H1 (cell line): ENCODE measurements around the gene SOX13. TPM values are rescaled to one million over a fixed set of nuclear protein-coding genes. Genes with fewer than 3 reads are reported as not detected.

ENCODE experiments used
- CTCF ChIA-PET: fragments of 300-600 bp; sonication (Branson Sonifier 250); formaldehyde crosslinking; loops from one replicate; lab custom pipeline; 2021; ENCODE audit not compliant: partially characterized antibody; lab: Charles Lee
- POLR2A ChIA-PET: fragments of 300-600 bp; sonication (Branson Sonifier 250); formaldehyde crosslinking; loops from one replicate; lab custom pipeline; 2021; ENCODE audit warnings: inconsistent platforms; ENCODE audit not compliant: partially characterized antibody; lab: Charles Lee
- DNase-seq, 2 experiments: peaks; one replicate each; pipeline versions ENCODE4 v3.0.0 to v3.0.0-alpha.2; 2010 to 2022; ENCODE audit warnings: low spot score in 2 of 2, low read depth in 1 of 2, mixed read lengths in 1 of 2
- FAIRE-seq: peaks from 2 replicates; lab custom pipeline; 2011; peaks lifted over from hg19 to GRCh38; lab: Jason Lieb, UNC
- H2AFZ ChIP-seq: 2 replicates; pipeline ENCODE4 v1.8.1; 2012; ENCODE audit warnings: low read length, inconsistent platforms
- H2AK5ac ChIP-seq: 2 replicates; pipeline ENCODE4 v1.6.1; 2013; ENCODE audit warnings: low read depth, low read length
- H2BK120ac ChIP-seq: replicated peaks from 2 replicates; pipeline ENCODE3; 2013; ENCODE audit warnings: low read depth, low read length, inconsistent platforms
- H2BK12ac ChIP-seq: 2 replicates; pipeline ENCODE4 v1.6.1; 2013; ENCODE audit warnings: low read depth, low read length
- H2BK15ac ChIP-seq: 2 replicates; pipeline ENCODE4 v1.6.1; 2013; ENCODE audit warnings: low read length
- H2BK20ac ChIP-seq: 2 replicates; pipeline ENCODE4 v1.6.1; 2013; ENCODE audit warnings: low read length
- H2BK5ac ChIP-seq: 2 replicates; pipeline ENCODE4 v1.6.1; 2013; ENCODE audit warnings: low read depth, low read length
- H3K14ac ChIP-seq: 2 replicates; pipeline ENCODE4 v1.6.1; 2013; ENCODE audit warnings: inconsistent platforms; ENCODE audit not compliant: insufficient read length
- H3K18ac ChIP-seq: 2 replicates; pipeline ENCODE4 v1.6.1; 2013; ENCODE audit warnings: low read length; ENCODE audit errors: extremely low read depth
- H3K23ac ChIP-seq: 2 replicates; pipeline ENCODE4 v1.6.1; 2013; ENCODE audit warnings: inconsistent platforms; ENCODE audit not compliant: insufficient read length
- H3K23me2 ChIP-seq: 2 replicates; pipeline ENCODE4 v1.6.1; 2013; ENCODE audit warnings: low read depth, low read length
- H3K27ac ChIP-seq: 2 replicates; pipeline ENCODE4 v1.6.1; 2011; ENCODE audit warnings: low read depth, low read length, inconsistent platforms
- H3K27me3 ChIP-seq, 4 experiments: replicated peaks in 1 of 4; 1 replicate in 1 of 4; 2 replicates in 3 of 4; pipeline versions ENCODE4 v1.6.1 to v1.8.1; 2011 to 2013; ENCODE audit warnings: low read length in 3 of 4, mild to moderate bottlenecking in 3 of 4, inconsistent platforms in 2 of 4, mixed read lengths in 2 of 4, moderate library complexity in 1 of 4; ENCODE audit not compliant: control insufficient read depth in 3 of 4, insufficient read depth in 3 of 4; ENCODE audit errors: extremely low read depth in 1 of 4
- H3K36me3 ChIP-seq, 4 experiments: 2 replicates each; pipeline versions ENCODE4 v1.6.1 to v1.8.1; 2011 to 2013; ENCODE audit warnings: mild to moderate bottlenecking in 4 of 4, low read length in 3 of 4, moderate library complexity in 2 of 4, control low read depth in 1 of 4, inconsistent platforms in 1 of 4; ENCODE audit not compliant: insufficient read depth in 4 of 4, control insufficient read depth in 2 of 4
- H3K4ac ChIP-seq: replicated peaks from 2 replicates; pipeline ENCODE3; 2013; ENCODE audit warnings: low read length, low read depth, mixed read lengths, inconsistent platforms; ENCODE audit not compliant: insufficient read length
- H3K4me1 ChIP-seq, 4 experiments: replicated peaks in 1 of 4; 1 replicate in 1 of 4; 2 replicates in 3 of 4; pipeline versions ENCODE4 v1.6.1 to v1.8.1; 2011 to 2013; ENCODE audit warnings: low read length in 3 of 4, inconsistent platforms in 2 of 4, mixed read lengths in 1 of 4; ENCODE audit not compliant: insufficient read depth in 4 of 4, control insufficient read depth in 3 of 4
- H3K4me2 ChIP-seq, 2 experiments: 2 replicates each; pipeline versions ENCODE4 v1.6.1 to v1.8.1; 2011 to 2013; ENCODE audit warnings: low read depth in 2 of 2, low read length in 2 of 2, control low read depth in 1 of 2, inconsistent platforms in 1 of 2, mild to moderate bottlenecking in 1 of 2; ENCODE audit not compliant: insufficient read depth in 1 of 2
- H3K4me3 ChIP-seq, 4 experiments: fragments of 200-600, 300-600 bp in 1 of 4; sonication (generic), shearing (Covaris generic), sonication (Bioruptor Twin) in 1 of 4; 2 replicates each; pipeline versions ENCODE4 v1.5.1 to v1.8.1; 2011 to 2016; ENCODE audit warnings: low read length in 4 of 4, low read depth in 3 of 4, control low read depth in 2 of 4, inconsistent platforms in 2 of 4, mild to moderate bottlenecking in 2 of 4, mixed read lengths in 1 of 4, moderate library complexity in 1 of 4; ENCODE audit not compliant: insufficient read depth in 2 of 4; ENCODE audit errors: extremely low read depth in 1 of 4
- H3K56ac ChIP-seq: replicated peaks from 2 replicates; pipeline ENCODE3; 2013; ENCODE audit warnings: low read depth, mild to moderate bottlenecking, mixed read lengths, low read length, inconsistent platforms; ENCODE audit not compliant: insufficient read length
- H3K79me1 ChIP-seq: 2 replicates; pipeline ENCODE4 v1.6.1; 2013; ENCODE audit warnings: low read depth, low read length, control low read depth
- H3K79me2 ChIP-seq, 2 experiments: 2 replicates each; pipeline versions ENCODE4 v1.6.1 to v1.8.1; 2012 to 2013; ENCODE audit warnings: low read length in 2 of 2, mild to moderate bottlenecking in 2 of 2, inconsistent platforms in 1 of 2; ENCODE audit not compliant: insufficient read depth in 2 of 2, control insufficient read depth in 1 of 2
- H3K9ac ChIP-seq, 4 experiments: replicated peaks in 1 of 4; 1 replicate in 1 of 4; 2 replicates in 3 of 4; pipeline versions ENCODE4 v1.6.1 to v1.8.1; 2011 to 2013; ENCODE audit warnings: low read depth in 3 of 4, low read length in 3 of 4, control low read depth in 2 of 4, mild to moderate bottlenecking in 2 of 4, moderate library complexity in 2 of 4, inconsistent platforms in 1 of 4; ENCODE audit errors: extremely low read depth in 1 of 4
- H3K9me3 ChIP-seq, 2 experiments: 2 replicates each; pipeline versions ENCODE4 v1.6.1 to v1.8.1; 2012 to 2013; ENCODE audit warnings: mild to moderate bottlenecking in 2 of 2, moderate library complexity in 2 of 2, control low read depth in 1 of 2, inconsistent platforms in 1 of 2, low read depth in 1 of 2, low read length in 1 of 2, mixed read lengths in 1 of 2; ENCODE audit not compliant: insufficient read depth in 2 of 2
- H4K20me1 ChIP-seq, 2 experiments: replicated peaks in 1 of 2; 2 replicates each; pipeline versions ENCODE3 to v1.8.1; 2011 to 2013; ENCODE audit warnings: inconsistent platforms in 2 of 2, low read length in 2 of 2, mild to moderate bottlenecking in 1 of 2; ENCODE audit not compliant: insufficient read depth in 2 of 2, control insufficient read depth in 1 of 2
- H4K5ac ChIP-seq: 2 replicates; pipeline ENCODE4 v1.6.1; 2013; ENCODE audit warnings: low read length, low read depth, mixed read lengths, inconsistent platforms; ENCODE audit not compliant: insufficient read length
- H4K8ac ChIP-seq: 2 replicates; pipeline ENCODE4 v1.8.0; 2013; ENCODE audit warnings: mild to moderate bottlenecking, moderate library complexity, low read length, inconsistent platforms; ENCODE audit not compliant: insufficient read depth; ENCODE audit errors: extremely low read depth
- H4K91ac ChIP-seq: replicated peaks from 2 replicates; pipeline ENCODE3; 2013; ENCODE audit warnings: low read length, mixed read lengths, inconsistent platforms; ENCODE audit not compliant: insufficient read length
- BCL11A ChIP-seq, 2 experiments: IDR thresholded peaks; one replicate each; pipeline ENCODE4 v1.6.1; 2011; ENCODE audit warnings: low read depth in 2 of 2, low read length in 2 of 2, mild to moderate bottlenecking in 2 of 2
- CEBPB ChIP-seq: IDR thresholded peaks from 2 replicates; pipeline ENCODE4 v1.6.1; 2012; ENCODE audit warnings: low read depth, low read length
- CHD1 ChIP-seq: IDR thresholded peaks from 2 replicates; pipeline ENCODE4 v1.6.1; 2012; ENCODE audit warnings: low read depth, low read length, improper control_type of control experiment
- CREB1 ChIP-seq: IDR thresholded peaks from 2 replicates; pipeline ENCODE4 v1.6.1; 2012; ENCODE audit warnings: inconsistent platforms
- EZH2 ChIP-seq: fragments of 200-600 bp; sonication (generic); IDR thresholded peaks from 2 replicates; pipeline ENCODE4 v1.7.1; 2012; ENCODE audit warnings: low read depth, mild to moderate bottlenecking, moderate library complexity, low read length, inconsistent platforms; ENCODE audit not compliant: severe bottlenecking
- GABPA ChIP-seq: IDR thresholded peaks from 2 replicates; pipeline ENCODE4 v1.6.1; 2011; ENCODE audit warnings: mild to moderate bottlenecking, low read length, moderate library complexity, borderline replicate concordance; ENCODE audit not compliant: insufficient read depth
- NANOG ChIP-seq: IDR thresholded peaks from 2 replicates; pipeline ENCODE4 v1.6.1; 2011; ENCODE audit warnings: low read length, low read depth, mild to moderate bottlenecking, inconsistent platforms; ENCODE audit not compliant: insufficient read depth, poor library complexity, severe bottlenecking
- POU5F1 ChIP-seq: IDR thresholded peaks from 2 replicates; pipeline ENCODE4 v1.6.1; 2011; ENCODE audit warnings: low read depth, mild to moderate bottlenecking, low read length, moderate library complexity
- RAD21 ChIP-seq, 2 experiments: IDR thresholded peaks in 1 of 2; conservative IDR thresholded peaks in 1 of 2; 2 replicates each; pipeline ENCODE4 v1.6.1; 2011; ENCODE audit warnings: low read depth in 2 of 2, low read length in 2 of 2, improper control_type of control experiment in 1 of 2, inconsistent platforms in 1 of 2, mild to moderate bottlenecking in 1 of 2, moderate library complexity in 1 of 2
- RNF2 ChIP-seq: fragments of 200-900, 300-1000 bp; sonication (generic); IDR thresholded peaks from 2 replicates; pipeline ENCODE4 v1.7.1; 2016; ENCODE audit warnings: borderline replicate concordance, low read depth, mild to moderate bottlenecking, antibody characterized with exemption, low read length; ENCODE audit not compliant: poor library complexity, severe bottlenecking; ENCODE audit errors: missing control alignments
- SP4 ChIP-seq: IDR thresholded peaks from 2 replicates; pipeline ENCODE4 v1.6.1; 2012; ENCODE audit warnings: low read length, inconsistent platforms
- USF2 ChIP-seq: IDR thresholded peaks from 2 replicates; pipeline ENCODE4 v1.6.1; 2011; ENCODE audit warnings: low read length, improper control_type of control experiment
- WGBS, 2 experiments: shearing (Covaris generic) in 1 of 2; methylation state at CpG; one replicate each; pipeline versions ENCODE4 v1.1.6 to v1.1.7; 2013 to 2015; ENCODE audit warnings: low lambda C conversion rate in 2 of 2, mixed read lengths in 2 of 2, inconsistent platforms in 1 of 2, low coverage in 1 of 2, missing lambda C conversion rate in 1 of 2; ENCODE audit not compliant: insufficient replicate concordance in 2 of 2, insufficient coverage in 1 of 2, insufficient read length in 1 of 2; ENCODE audit errors: extremely low coverage in 1 of 2, missing lambda C conversion rate in 1 of 2; 5-methylcytosine and 5-hydroxymethylcytosine counted together
- polyA plus RNA-seq, 7 experiments: library from polyadenylated mRNA; depleted of rRNA in 3 of 7; stranded (reverse) in 5 of 7; unstranded in 2 of 7; fragments of >200 nt in 5 of 7; fragments of 200-250 nt in 2 of 7; gene quantifications; 1 replicate in 5 of 7; 2 replicates in 1 of 7; 4 replicates in 1 of 7; pipeline versions ENCODE4 v1.2.1 to v1.2.3, GENCODE V29; 2011 to 2013; ENCODE audit warnings: missing spikeins in 2 of 7, mixed read lengths in 2 of 7
- total RNA-seq: library from RNA; stranded (reverse); fragmentation: NEBNext Ultra II Directional; extraction: Animal tissue kit (Norgen Biotek cat#: 25700); gene quantifications from 2 replicates; pipeline ENCODE4 v1.2.1, GENCODE V29; 2021

The SOX13 gene
- total and polyA plus RNA-seq, 2 of the 8 experiments (the other 6 are each of a cell fraction or from before 2014, with no cell fraction given), result 113 to 173 TPM

- no peak overlapping the region for H2BK15ac ChIP-seq
- H3K9me3 ChIP-seq, result no peaks in the 10 kb centered on the region
- ChIA-PET POLR2A (no interaction called here), CTCF (interaction anchor here (1.2 to 18.7 kb wide), 6 partner anchors 16 to 285 kb away, joined by 3 to 360 read pairs (median 5); partner anchors contain the start of gene KISS1)
- no peak overlapping the region for H3K27ac ChIP-seq
- no peaks in the 10 kb centered on the region for H4K20me1 ChIP-seq
- peaks cover 0 to 18% (median 14%) of the 10 kb centered on the region in 4 experiments; a peak in 5 of 7 replicates for H3K27me3 ChIP-seq
- H2AFZ ChIP-seq, result no peak overlapping the region
- no peak for DNase-seq
- H4K5ac ChIP-seq, result no peak overlapping the region
- 0 out of 2 replicates have a peak overlapping the region, but pooled peaks have one; percentile 4 for H4K8ac ChIP-seq
- no peak overlapping the region for H3K18ac ChIP-seq
- no peak overlapping the region; the same call in 1 of the 2 replicates for H2BK20ac ChIP-seq
- H3K4ac ChIP-seq, result no peak overlapping the region
- peaks cover 12% of the 10 kb centered on the region; the same call in 1 of the 2 replicates for H3K23me2 ChIP-seq
- peaks cover 0 to 12% (median 7%) of the 10 kb centered on the region in 4 experiments; a peak in 6 of 7 replicates for H3K4me1 ChIP-seq
- H2BK12ac ChIP-seq, result no peak overlapping the region
- no peak overlapping the region for H3K14ac ChIP-seq
- no peak overlapping the region for H2AK5ac ChIP-seq
- no peak overlapping the region for H3K4me2 ChIP-seq
- no peaks in the 10 kb centered on the region for H3K79me1 ChIP-seq
- H3K23ac ChIP-seq, result no peak overlapping the region
- no peaks in the 10 kb centered on the region for H3K79me2 ChIP-seq
- no peaks in the 10 kb centered on the region for H3K36me3 ChIP-seq
- no peak for FAIRE-seq
- no peak overlapping the region for H2BK5ac ChIP-seq
- H3K9ac ChIP-seq, result no peak overlapping the region
- H3K4me3 ChIP-seq, result no peak overlapping the region
- H2BK120ac ChIP-seq, result no peak overlapping the region
- 85% methylated on average over 10 of the region's 10 CpGs; no CpG with 5 or more reads in 1 of the 2 experiments for WGBS, 2 experiments
- no peak overlapping the region for H3K56ac ChIP-seq
- H4K91ac ChIP-seq, result no peak overlapping the region
- no peak for TF ChIP-seq NANOG
- TF ChIP-seq EZH2, result no peak
- no peak for TF ChIP-seq GABPA
- no peak for TF ChIP-seq CREB1
- no peak for TF ChIP-seq POU5F1
- no peak for TF ChIP-seq CEBPB
- TF ChIP-seq BCL11A (IDR thresholded peaks at IDR 0.05; ENCODE audit: low read depth in 2 of 2, low read length in 2 of 2), result no peak
- TF ChIP-seq CHD1, result no peak
- TF ChIP-seq RNF2, result no peak
- TF ChIP-seq RAD21 (IDR thresholded peaks at IDR 0.05 in 1 of 2, conservative IDR thresholded peaks at IDR 0.05 in 1 of 2; ENCODE audit: low read depth in 2 of 2, low read length in 2 of 2), result no peak
- no peak for TF ChIP-seq USF2
- TF ChIP-seq SP4, result no peak
These were observed 83.0 kb downstream of the SOX13 start for GRCh38 chr1:204155881-204156280.
